Activated gamma-delta T cell (primary cell): ENCODE measurements around the gene UFM1.
A peak's percentile ranks its signal among the peaks of the same experiment; 100 is the strongest.
"Not testable (repeated sequence)": the region's sequence is repeated elsewhere in the genome, so short reads cannot be mapped to it uniquely, and the experiment has no call there.

ENCODE experiments used
- DNase-seq: peaks from one replicate; lab custom pipeline; 2025; lab: John Stamatoyannopoulos, UW
- total RNA-seq, 2 donors: gene quantifications; one replicate each; lab custom pipeline; 2026; lab: John Stamatoyannopoulos, UW

The UFM1 gene
- total RNA-seq: 142 to 152 reads per million in 2 donors

DNA sequence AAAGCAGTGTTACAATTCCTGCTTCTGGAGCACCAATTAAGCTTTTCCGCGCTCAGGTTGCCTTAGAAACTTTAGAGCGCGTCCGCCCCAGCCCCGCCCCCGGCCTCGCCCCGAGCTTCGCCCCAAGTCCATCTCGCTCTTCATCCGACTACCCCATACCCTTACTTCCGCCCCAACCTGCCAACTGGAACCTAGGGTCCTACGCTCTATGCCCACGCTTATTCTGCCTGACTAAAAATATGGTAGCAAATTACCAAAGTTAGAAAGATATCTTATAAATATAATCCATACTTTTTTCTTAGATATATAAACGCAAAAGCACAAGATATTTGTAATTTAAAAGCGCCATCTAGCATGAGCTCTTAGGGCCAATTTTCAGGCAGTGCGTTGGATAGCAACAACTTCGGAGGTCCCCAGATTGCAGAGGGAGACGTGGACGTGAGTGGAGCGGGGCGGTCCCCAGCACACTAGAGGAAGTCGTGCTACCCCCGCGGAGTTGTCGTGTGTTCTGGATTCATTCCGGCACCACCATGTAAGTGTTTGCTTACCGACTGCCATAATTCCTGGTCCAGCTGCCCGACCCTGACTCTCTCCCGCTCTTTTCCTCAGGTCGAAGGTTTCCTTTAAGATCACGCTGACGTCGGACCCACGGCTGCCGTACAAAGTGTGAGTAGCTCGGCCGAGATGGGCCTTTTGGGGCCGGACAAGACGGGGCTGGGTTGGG, at the start of gene UFM1:
UFM1 (plus strand) TSS at position 462 of the 724 bp plus-strand sequence; CDS start at position 531, 69 bp downstream.
- DNase-seq: peak; percentile 59

DNA sequence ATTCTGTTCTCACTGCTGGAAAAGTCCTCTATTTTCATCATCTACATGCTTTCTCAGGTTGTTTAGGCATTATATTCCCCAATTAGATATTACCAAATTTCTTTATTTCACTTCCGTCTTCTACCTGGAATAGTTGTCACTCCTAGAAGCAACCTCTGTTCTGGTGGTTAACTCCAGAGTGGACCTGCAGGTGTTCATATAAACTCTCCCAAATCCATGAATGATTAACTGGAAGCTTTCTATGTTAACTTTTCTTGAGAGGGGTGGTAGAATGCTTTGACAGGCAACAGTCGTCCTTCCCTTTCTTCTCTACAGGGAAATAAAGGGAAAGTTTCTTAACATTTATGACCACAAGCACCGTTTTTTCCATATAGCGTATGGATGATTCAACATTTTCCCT, 48.4 kb upstream of the UFM1 start:
- no peak for DNase-seq

DNA sequence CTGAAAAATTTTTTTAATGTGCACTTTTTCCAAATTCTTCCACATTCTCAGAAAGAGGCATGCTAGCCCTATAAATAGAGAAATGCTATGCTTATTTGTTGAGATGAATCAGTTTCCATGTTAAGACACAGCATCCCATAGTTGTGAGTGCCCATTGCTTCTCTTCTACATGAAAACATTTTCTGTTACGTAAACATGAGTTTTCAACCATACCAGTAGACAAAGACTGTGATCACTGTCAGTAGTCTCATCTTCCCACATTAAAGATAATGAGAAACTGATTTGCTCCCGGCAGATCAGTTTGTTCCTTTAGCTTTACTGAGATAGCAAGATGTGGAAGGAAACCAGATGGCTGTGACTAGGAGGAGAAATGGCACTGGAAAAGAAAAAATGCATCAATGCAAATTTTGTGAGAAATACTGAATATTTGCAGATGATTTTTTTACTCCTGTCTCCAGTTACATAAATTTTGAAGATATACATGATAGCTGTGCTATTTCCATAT, 45.8 kb upstream of the UFM1 start:
- DNase-seq: no peak

DNA sequence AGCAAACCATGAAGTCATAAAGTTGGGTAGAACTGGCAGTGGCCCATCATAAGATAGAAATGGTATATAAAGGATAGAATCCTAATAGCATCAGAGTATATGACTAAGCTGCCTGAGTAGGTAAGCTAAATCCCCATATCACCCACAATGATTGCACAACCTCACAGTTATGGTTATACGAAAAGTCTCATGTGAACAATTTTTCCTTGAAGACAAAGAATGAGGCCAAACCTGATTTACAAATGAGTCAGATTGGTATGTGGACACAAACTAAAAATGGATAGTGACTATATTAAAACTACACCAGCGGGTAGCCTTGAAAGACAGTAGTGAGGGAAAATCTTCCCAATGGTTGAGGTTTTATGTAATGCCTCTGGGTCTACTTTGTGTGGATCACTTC, 40.9 kb upstream of the UFM1 start:
- no peak for DNase-seq

DNA sequence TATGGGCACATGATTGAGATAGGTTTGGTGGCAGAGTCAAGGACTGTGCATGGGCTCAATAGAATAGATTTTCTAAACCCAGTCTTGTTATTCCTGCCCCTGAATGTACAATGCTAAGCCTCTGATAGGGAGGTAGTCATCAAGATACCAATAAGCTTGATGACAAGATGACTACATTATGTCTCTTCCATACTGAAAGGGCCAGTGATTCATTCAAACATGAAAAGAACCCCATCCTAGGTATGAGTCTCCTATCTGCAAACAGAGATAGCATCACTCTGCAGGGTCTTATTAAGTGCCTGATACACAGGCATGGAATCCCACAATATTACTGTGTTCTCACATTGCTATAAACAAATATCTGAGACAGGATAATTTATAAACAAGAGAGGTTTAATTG, 40.3 kb upstream of the UFM1 start:
- no peak for DNase-seq

DNA sequence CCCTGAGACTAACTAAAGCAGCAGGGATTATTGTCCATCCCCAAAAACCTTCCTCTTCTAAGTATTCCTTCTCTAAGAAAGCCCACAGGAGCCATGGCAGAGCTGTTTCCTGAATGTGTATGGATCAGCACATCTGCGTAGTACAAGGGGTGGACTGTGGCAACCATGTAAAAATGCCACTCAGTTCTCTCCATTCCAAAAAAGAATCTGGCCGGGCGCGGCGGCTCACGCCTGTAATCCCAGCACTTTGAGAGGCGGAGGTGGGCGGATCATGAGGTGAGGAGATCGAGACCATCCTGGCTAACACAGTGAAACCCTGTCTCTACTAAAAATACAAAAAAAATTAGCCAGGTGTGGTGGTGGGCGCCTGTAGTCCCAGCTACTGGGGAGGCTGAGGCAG, 38.5 kb upstream of the UFM1 start:
- DNase-seq: not testable (repeated sequence)

DNA sequence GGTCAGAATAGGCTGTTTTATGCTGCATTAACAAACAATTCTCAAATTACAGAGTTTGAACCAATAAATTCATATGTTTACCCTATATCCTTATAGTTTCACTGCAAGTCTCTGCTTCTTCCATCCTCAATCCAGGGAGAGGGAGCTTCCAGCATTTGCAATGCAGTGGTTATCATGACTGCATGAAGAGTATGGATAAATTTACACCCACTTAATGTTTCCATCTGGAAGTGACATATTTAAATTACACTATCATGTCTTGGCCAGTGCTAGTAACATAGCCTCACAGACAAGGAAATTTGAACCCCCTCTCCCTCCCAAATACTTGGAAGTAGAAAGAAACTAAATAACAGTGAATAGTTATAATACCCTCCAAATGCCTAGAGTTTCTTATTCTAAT, 33.5 kb upstream of the UFM1 start:
- DNase-seq: no peak

DNA sequence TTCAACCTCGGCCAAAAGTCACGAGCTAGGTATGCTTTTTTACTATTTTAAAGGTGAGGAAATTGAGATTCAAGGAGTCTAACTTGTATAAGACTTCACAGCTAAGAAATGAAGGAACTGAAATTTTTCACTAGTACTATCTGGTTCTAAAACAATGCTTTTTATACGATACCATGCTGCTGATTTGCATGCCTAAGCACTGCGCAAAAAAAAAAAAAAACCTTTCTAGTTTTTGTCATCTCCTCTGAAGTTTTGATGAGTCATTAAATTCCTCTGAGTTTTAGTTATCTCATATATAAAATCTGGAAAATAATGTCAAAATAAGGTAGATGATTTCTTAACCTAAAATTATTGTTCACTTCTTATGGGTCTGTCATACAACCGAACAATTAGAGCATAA, 28.0 kb upstream of the UFM1 start:
- DNase-seq: no peak

DNA sequence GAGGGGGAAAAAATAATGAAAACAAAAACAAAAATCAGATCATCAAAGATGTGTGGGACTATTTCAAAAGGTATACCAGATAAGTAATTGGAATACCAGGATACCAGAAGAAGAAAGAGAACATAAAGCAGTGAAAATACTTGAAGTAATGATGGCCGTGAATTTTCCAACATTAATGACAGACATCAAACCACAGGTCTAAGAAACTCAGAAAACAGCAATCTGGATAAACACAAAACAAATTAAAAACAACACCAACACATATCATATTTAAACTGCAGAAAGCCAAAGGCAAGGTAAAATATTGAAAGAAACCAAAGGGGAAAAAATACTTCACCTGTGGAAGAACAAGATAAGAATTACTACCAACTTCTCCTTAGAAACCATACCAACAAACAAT, 24.2 kb upstream of the UFM1 start:
- DNase-seq: no peak

DNA sequence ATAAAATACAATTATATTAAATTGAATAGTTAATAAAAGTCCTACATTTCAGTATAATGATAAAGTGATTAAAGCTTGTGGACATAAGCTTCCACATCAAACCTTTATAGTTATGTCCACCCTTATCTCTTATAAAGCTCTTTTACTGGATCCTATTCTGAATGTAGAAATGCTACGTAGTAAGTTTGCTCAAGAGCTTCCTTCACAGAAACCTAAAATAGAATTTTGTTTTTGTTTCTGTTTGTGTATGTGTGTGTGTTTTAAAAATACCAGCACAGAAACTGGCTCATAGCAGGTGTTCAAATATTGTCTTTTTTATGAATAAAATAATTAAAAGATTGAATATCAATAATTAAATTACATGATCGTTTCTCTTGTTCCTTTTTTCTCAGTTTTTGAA, 21.0 kb upstream of the UFM1 start:
- DNase-seq: no peak

- no peak for DNase-seq
These were observed 14.8 kb upstream of the UFM1 start for GRCh38 chr13:38334845-38335244.

DNA sequence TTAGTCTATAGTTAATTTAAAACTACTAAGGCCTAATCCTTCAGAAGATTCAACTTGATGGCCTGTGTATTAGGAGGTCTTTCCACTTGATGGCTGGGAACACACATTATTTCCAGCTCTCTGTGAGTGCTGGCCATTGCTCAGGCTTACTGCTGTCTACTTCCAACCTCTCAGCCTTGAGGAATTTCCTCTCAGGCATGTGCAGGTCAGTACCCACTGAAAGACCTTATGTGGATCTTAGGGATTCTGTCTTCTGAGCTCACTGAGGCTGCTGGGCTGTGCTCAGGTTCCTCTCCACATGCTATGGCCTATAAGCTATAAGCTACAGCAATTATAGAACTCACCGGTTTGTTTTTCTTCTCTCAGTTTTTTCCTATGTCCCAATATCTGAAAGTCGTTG, 11.6 kb upstream of the UFM1 start:
- no peak for DNase-seq

DNA sequence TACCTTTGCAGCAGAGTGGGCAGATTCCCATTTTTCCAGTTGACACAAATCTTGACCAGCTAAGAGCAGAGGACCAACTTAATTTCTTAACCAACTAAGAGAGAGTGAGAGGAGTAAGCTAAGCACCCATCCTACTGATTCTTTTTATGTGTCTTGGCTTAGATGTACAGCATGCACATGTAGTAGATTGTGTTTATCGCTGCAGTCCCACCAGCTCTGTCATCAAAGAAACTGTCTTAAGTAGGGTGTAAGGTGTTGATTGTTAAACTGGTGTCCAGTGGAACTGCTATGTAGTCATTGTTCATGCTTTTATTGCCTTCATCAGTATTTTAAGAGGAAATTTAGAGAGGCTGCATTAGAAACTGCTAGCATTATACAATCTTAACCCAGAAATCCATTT, 9.0 kb upstream of the UFM1 start:
- no peak for DNase-seq

DNA sequence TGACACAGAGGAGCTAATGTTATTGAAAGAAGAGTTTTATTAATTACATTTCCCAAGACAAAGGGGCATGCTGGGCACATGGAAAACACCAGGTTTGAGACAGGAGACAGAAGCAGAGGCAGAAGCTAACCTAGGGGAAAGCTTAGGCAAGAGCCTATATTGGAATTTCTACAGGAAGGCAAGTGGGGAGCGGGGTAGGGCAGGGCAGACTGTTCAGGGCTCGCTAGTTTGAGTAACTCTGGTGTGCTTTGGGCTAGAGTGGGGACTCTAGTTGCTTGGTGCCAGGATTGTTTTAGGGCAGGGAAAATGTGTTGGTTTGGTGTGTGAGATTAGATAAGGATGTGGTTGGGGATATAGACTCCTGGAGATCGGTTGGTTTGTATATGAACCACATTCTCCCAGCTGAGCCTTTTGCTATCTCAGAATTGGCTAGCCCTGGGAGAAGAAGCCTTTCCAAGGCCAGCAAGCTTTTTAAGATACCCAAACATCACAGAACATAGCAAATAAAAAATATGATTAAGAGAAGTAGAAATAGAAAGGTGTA, 8.4 kb upstream of the UFM1 start:
- no peak for DNase-seq

DNA sequence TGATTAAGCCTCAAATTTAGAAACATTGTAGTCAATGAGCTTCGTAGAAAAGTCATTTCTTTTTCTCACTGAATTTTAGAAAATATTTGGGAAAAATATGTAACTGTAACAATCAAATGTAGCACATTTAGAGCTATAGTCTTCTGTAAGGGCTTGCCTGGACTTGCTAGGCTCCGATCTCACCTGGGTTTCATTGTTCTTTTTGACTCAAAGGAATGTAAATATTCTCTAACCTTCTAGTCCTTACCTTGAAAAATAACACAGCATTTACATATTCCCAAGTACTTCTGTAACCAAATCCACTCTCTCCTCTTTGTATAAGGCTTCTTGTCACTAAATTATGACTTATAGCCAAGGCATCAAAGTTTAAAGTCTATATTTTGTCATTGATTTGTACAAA, 2.9 kb upstream of the UFM1 start:
- no peak for DNase-seq

DNA sequence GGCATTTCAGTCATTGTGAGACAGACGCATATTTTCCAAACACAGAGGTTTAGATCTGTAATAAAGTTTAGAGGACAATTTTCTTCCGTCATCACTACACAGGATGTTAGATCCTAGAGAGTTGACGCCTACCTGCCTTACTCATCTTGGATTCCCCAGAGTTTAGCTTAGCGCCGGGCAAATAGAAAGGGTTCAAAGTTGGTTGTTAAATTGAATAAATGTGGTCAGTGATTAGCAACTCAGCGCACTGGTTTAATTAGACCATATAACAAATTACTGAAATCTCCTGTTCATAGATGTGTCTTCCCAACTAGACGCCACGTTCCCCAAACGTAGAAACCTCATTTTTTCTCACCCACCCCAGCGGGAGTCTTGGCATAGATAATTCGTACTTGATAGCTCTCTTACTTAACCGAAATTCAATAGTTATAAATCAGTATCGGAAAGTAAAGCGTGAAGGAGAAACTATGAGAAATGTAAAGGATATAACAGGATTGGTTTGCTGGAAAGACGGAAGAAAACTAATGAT, 726 bp upstream of the UFM1 start:
- DNase-seq: no peak

DNA sequence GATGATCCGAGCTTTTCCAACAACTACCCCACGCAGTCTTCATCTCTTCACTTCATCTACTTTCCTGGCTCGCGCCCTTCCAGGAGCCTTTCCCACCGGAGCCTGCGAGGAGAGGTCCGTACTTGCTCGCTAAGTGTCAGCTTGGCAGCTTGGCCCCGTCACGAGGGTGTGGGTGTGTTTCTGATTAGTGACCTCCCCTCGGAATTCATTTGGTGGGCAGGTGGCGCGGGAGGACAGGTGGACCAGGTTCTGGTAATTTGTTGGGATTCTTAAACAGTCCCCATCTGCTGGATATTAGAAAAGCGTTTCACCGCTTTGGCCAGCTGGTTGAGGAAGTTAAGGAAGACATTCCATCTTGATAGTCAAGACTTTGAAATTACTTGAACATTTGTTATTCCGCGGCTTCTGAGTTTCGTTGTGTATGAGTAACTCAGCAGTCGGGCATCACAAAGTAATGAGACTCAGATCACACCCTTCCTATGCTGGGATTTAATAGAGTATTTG, 515 bp downstream of the UFM1 start:
- no peak for DNase-seq

DNA sequence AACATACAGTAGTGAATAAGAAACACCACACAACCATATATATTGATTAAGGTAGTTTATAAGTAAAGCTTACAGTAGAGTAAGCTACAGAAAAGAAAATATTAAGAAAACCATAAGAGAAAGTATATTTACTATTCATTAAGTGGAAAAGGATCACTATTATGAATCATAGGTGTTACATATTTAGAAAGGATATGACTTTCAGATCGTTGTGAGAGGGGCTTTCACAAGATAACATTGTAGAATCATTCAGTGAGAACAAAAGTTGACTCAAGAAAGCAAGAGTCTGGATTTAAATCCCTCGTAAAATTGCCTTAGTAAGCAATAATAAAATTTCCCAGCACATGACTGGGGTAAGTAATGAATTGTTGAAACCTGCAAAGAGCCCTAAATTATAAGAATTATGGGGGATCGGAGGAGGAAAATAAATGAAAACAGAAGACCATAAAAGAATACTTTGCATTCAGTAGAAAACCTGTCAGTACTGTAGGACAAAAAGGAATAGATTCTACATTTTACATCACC, 6.0 kb downstream of the UFM1 start:
- DNase-seq: no peak

DNA sequence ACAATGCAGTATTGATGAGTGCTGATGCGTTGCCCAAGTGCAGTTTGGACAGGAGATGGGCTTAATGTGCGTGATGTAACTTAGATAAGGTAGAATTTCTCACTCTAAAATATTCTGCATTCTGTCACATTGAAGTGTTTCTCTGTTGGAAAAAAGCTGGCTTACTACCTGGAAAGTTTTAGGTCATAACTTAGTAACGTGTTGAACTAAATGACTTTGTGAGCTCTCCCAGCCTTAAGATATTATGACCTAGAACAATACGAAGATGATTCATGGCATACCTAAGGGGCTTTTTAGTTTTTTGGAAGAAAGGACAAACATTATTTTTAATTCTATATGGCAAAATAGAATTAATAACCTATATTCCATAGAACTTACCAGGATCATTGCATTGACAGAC, 9.0 kb downstream of the UFM1 start:
- DNase-seq: no peak

GRCh38 chr13:38361542-38362262, 12.1 kb downstream of the UFM1 start:
- no peak for DNase-seq

GRCh38 chr13:38363219-38363618, 13.6 kb downstream of the UFM1 start:
- DNase-seq: no peak

DNA sequence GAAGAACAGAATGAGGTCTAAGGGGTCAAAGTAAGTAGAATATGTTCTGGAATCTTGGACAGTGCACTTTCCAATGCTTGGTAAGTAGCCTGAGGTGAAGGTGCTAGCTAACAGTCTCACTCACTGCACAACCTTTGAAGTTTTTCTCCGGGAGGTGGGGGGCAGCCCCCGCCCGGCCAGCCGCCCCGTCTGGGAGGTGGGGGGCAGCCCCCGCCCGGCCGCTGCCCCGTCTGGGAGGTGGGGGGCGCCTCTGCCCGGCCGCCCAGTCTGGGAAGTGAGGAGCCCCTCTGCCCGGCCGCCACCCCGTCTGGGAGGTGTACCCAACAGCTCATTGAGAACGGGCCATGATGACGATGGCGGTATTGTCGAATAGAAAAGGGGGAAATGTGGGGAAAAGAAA, 14.1 kb downstream of the UFM1 start:
- not testable (repeated sequence) for DNase-seq
